Activated CD8-positive, alpha-beta memory T cell treated with anti-CD3 and anti-CD28 coated beads, Interleukin-2, amount 50 U/mL, for 1 hour (primary cell): ENCODE results near the gene KLRC3.
"Not testable (repeated sequence)": the region's sequence is repeated elsewhere in the genome, so short reads cannot be mapped to it uniquely, and the experiment has no call there.

Source experiments
- DNase-seq: peaks from one replicate; pipeline ENCODE4 v3.0.0-alpha.2; 2020; ENCODE audit errors: extremely low read depth

Gene KLRC3

GRCh38 chr12:10368206-10369171 is 51.9 kb downstream of the KLRC3 start:
- no peak for DNase-seq

- DNase-seq = not testable (repeated sequence)
Measured at GRCh38 chr12:10367714-10368113, 52.7 kb downstream of the KLRC3 start.

DNA sequence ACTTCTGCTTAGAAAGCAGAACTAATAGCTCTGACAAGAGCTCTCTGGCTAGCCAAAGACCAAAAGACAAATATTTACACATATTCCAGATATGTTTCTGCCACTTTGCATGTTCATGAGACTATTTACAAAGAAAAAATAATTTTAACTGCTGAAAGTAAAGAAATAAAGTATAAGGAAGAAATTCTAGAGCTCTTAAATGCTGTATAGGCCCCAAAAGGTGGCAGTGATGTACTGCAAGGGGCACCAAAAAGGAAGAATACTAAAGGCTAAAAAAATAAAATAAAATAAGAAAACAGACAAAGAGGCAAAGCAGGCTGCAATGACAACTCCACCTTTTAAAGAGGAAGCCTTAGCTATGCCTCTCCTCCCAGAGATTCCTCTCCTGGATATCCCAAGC is 53.5 kb downstream of the KLRC3 start:
- no peak for DNase-seq

DNA sequence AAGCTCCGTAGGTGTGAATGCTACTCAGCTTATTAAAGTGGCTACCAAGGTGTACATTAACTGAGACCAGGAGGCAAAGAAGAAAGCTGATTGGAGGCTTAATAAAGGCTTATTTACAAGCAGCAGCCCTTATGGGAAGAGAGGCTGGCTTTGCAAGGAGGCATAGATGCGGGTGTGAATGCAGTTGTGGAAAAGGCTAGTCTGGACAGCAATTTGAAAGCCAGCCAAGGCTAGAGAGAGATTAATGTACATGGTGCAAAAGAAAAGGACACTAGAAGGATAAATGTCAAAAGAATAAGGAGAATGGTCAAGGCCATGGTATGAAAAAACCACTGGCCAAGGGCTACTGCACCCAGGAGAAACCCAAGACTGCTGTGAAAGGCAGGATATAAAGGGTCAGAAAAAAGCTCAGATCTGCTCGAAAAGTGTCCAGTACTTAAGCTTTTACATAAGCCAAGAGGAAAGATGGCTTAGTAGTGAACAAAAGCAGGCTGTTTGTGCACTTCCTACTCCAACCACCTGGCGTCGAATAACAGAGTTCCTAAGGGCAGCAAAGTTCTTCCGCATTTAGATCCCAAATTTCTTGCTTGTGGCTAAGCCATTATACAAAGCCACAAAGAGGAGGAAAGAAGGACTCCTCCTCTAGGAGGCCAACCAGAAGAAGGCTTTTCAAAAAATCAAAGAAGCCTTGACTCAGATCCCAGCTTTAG is 54.5 kb downstream of the KLRC3 start:
- no peak for DNase-seq

DNA sequence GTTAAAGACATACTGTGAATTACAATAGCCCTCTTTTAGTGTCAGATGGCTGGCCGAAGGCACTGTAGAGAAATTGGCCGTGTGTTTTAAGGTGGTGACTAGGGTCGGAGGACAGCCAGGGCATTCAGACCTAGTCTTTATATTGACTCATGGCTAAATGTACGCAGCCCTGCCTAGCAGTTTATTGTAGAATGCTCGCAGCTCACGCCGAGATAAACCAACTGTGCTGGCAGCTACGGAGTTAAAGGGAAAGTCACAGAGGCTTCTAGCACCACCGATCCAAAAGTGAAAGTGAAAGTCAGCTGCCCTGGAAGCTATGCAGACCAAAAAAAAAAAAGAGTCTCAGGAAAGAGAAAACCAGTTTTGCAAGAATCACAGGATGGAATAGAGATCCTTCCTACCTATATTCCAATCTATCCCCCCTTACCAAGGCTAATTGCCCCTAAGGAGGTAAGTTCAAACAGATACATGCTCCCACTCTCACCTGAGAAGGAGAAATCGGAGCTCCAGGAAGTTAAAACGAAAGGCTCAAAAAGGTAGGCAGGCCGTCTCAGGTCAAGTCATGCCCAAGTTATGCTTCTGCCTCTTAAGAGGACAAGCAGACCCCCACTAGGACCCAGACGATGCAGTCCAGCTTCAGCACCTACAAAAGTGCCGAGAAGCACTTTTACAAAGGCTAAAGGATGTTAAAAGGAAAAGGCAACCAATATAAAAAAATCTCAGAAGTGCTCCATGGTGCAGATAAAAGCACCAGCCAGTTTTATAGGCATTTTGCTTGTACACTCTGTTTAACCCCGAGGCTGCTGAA is 55.4 kb downstream of the KLRC3 start:
- DNase-seq = no peak

GRCh38 chr12:10363914-10364814 is 56.2 kb downstream of the KLRC3 start:
- DNase-seq = no peak

DNA sequence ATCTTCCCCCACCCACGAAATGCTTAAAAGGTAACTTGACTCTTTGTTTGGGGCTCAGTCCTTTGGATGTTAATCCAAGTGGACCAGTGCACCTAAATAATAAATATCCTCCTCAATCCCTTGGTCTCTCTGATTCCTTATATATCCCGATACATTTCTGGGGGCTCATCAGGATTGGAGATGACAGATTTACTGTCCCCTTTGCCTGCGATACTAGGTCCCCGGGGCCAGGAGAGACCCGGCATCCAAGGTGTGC is 56.8 kb downstream of the KLRC3 start:
- no peak for DNase-seq

DNA sequence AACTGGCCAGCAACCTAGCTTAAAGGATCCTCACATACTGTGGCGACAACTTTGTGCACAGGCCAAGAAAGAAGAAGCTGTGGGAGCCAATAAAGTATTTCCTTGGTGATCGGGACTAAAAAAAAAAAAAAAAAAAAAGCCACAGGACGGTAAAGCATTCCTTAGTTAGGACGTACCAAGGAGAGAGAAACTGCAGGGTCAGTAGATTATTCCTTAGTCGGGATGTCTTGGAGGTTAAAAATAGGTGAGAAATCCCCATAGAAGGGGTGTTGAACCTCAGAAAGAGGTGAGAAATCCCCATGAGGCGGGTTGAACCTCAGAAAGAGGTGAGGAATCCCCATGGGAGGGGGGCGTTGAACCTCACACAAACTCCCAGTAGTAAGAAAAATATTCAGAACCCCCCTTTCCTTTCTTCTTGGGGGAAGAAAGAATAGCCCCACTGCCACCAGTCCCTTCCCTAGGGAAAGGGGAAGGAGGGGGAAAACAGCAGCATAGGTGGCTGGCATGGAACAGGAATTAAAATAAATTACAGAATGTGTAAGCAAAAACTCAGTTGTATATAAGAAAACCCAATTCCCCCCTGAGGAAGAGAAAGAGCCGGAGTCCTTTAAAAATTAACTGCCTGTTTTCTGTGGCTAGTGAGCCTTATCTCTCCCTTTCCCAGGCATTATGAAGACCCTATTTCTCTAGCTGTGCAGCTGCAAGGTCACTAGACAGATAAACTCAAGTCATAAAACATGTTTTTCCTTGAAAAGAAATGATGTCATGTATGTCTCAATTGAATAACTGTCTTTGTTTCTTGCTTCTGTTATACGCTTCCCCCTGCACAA is 57.4 kb downstream of the KLRC3 start:
- DNase-seq = no peak

DNA sequence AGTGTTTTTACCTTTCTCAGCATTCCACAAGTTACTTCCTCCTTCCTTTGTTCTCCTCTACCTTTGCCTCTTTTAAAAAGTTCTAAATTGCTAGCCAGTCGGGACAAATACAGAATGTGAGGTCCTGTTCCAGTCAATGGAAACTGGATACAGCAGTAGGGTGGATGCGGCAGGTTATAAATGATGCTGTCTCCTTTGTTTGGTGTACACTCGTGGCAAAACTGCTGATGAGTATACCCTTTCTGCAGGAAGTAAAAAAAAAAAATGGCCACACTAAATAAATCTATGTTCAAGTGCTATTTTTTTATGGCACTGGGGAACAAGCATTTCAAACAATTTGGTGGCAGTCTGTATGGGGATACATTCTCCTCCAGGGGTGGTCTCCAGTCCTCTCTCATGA is 58.1 kb downstream of the KLRC3 start:
- no peak for DNase-seq
